ENCODE data around the gene PNCK. TPM values are rescaled to one million over a fixed set of nuclear protein-coding genes. Genes with fewer than 3 reads are reported as not detected.
"Not testable (repeated sequence)": the region's sequence is repeated elsewhere in the genome, so short reads cannot be mapped to it uniquely, and the experiment has no call there.

PNCK gene
- polyA plus RNA-seq, 2 of the 4 experiments (the other 2 are of a cell fraction) = 0.17 to 0.25 TPM

- FAIRE-seq; CTCF ChIA-PET; H3K4me2 ChIP-seq; H3K4me1 ChIP-seq; H3K9me3 ChIP-seq; H3K27ac ChIP-seq; DNase-seq (ENCODE audit: low read depth in 1 of 2, low spot score in 1 of 2); H3K4me3 ChIP-seq; ATAC-seq; POLR2A ChIA-PET: not testable (repeated sequence)
- 94% methylated on average over 16 of the region's 16 CpGs for WGBS (ENCODE audit: missing lambda C conversion rate)
These were observed 23.5 kb upstream of the PNCK start for GRCh38 chrX:153696986-153697722.

GRCh38 chrX:153696538-153696937 is 22.9 kb upstream of the PNCK start:
- CTCF ChIA-PET; H3K27ac ChIP-seq; ATAC-seq; FAIRE-seq; DNase-seq (ENCODE audit: low read depth in 1 of 2, low spot score in 1 of 2); H3K4me3 ChIP-seq; H3K9me3 ChIP-seq; POLR2A ChIA-PET; H3K4me1 ChIP-seq; H3K4me2 ChIP-seq: not testable (repeated sequence)
- 94% methylated on average over 5 of the region's 10 CpGs for WGBS (ENCODE audit: missing lambda C conversion rate)

GRCh38 chrX:153696100-153696499 is 22.5 kb upstream of the PNCK start:
- 97% methylated on average over 7 of the region's 15 CpGs for WGBS (ENCODE audit: missing lambda C conversion rate)
- ChIA-PET POLR2A (no interaction called here), CTCF (no interaction called here)
- no peak overlapping the region for H3K4me2 ChIP-seq
- no peak for FAIRE-seq
- no peak overlapping the region for H3K4me3 ChIP-seq
- H3K27ac ChIP-seq = no peak overlapping the region
- no peak for ATAC-seq
- DNase-seq (ENCODE audit: low read depth in 1 of 2, low spot score in 1 of 2) = no peak
- H3K9me3 ChIP-seq = no peaks in the 10 kb centered on the region
- H3K4me1 ChIP-seq = no peaks in the 10 kb centered on the region
- TF ChIP-seq HMGXB4 (CRISPR knock-in tag; IDR thresholded peaks at IDR 0.05; ENCODE audit: borderline replicate concordance) (no peak), KDM5A (IDR thresholded peaks at IDR 0.05) (no peak), HEYL (CRISPR knock-in tag; IDR thresholded peaks at IDR 0.05) (no peak), RNF2 (IDR thresholded peaks at IDR 0.05; ENCODE audit: borderline replicate concordance, low read depth) (no peak), ATOH8 (CRISPR knock-in tag; IDR thresholded peaks at IDR 0.05; ENCODE audit: low read depth) (no peak), ELK1 (IDR thresholded peaks at IDR 0.05; ENCODE audit: low read depth, low read length) (no peak), JUNB (IDR thresholded peaks at IDR 0.05) (no peak), NPAS2 (CRISPR knock-in tag; IDR thresholded peaks at IDR 0.05; ENCODE audit: borderline replicate concordance) (no peak), EHMT2 (IDR thresholded peaks at IDR 0.05; ENCODE audit: low read depth) (no peak)

- POLR2A ChIA-PET = no interaction called here
These were observed 21.2 kb upstream of the PNCK start for GRCh38 chrX:153694687-153695270.

GRCh38 chrX:153694256-153694655 is 20.6 kb upstream of the PNCK start:
- CTCF ChIA-PET = interaction anchor here (2.6 kb wide), 1 partner anchor 14 kb away, joined by 9 read pairs; no protein-coding TSS in a partner anchor

More at GRCh38 chrX:153694687-153695270, 21.2 kb upstream of the PNCK start:
- no peak for DNase-seq (ENCODE audit: low read depth in 1 of 2, low spot score in 1 of 2)
- no peak for FAIRE-seq
- ATAC-seq = no peak
- no peak for TF ChIP-seq HDAC2 (IDR thresholded peaks at IDR 0.05)
- no peak for TF ChIP-seq ZFP36 (IDR thresholded peaks at IDR 0.05; ENCODE audit: borderline replicate concordance, partially characterized antibody)
- H3K9me3 ChIP-seq = no peaks in the 10 kb centered on the region
- no peak overlapping the region for H3K4me3 ChIP-seq
- no CpG with 5 or more reads among the region's 23 CpGs for WGBS (ENCODE audit: missing lambda C conversion rate)
- H3K4me1 ChIP-seq = no peaks in the 10 kb centered on the region
- H3K27ac ChIP-seq = no peak overlapping the region
- CTCF ChIA-PET = interaction anchor here (2.6 kb wide), 1 partner anchor 13 kb away, joined by 9 read pairs; no protein-coding TSS in a partner anchor
- no peak overlapping the region for H3K4me2 ChIP-seq

More at GRCh38 chrX:153694256-153694655, 20.6 kb upstream of the PNCK start:
- H3K4me3 ChIP-seq; H3K4me2 ChIP-seq; POLR2A ChIA-PET; ATAC-seq; DNase-seq (ENCODE audit: low read depth in 1 of 2, low spot score in 1 of 2); H3K9me3 ChIP-seq; FAIRE-seq; H3K27ac ChIP-seq; H3K4me1 ChIP-seq: not testable (repeated sequence)
- WGBS (ENCODE audit: missing lambda C conversion rate) = 100% methylated on average over 1 of the region's 16 CpGs

Data from A549 (cell line).